Peyer's patch (tissue), 4 donors: Measurements from ENCODE around the gene PRSS36. TPM values are rescaled to one million over a fixed set of nuclear protein-coding genes. Genes with fewer than 3 reads are reported as not detected.
A peak's percentile ranks its signal among the peaks of the same experiment; 100 is the strongest.

ENCODE experiments used
- DNase-seq, 3 donors: peaks; one replicate each; pipeline ENCODE4 v3.0.0-alpha.2; 2017 to 2019
- H3K27ac ChIP-seq, 4 donors: fragments of 200-600 bp; sonication (generic); one replicate each; pipeline ENCODE4 v1.5.1; 2016 to 2019
- H3K27me3 ChIP-seq, 2 donors: fragments of 200-600 bp; sonication (generic); one replicate each; pipeline ENCODE4 v1.5.1; 2019
- H3K36me3 ChIP-seq, 3 donors: fragments of 200-600 bp; sonication (generic); one replicate each; pipeline ENCODE4 v1.5.1; 2016 to 2019
- H3K4me1 ChIP-seq, 4 donors: fragments of 200-600 bp; sonication (generic); one replicate each; pipeline ENCODE4 v1.5.1; 2016 to 2019
- H3K4me3 ChIP-seq, 4 donors: fragments of 200-600 bp; sonication (generic); 1 replicate in 3 of 4; 2 replicates in 1 of 4; pipeline ENCODE4 v1.5.1; 2016 to 2019; ENCODE audit warnings: mild to moderate bottlenecking in 1 of 4
- H3K9me3 ChIP-seq, 4 donors: fragments of 200-600 bp; sonication (generic); one replicate each; pipeline ENCODE4 v1.5.1; 2016 to 2019; ENCODE audit warnings: mild to moderate bottlenecking in 1 of 4
- CTCF ChIP-seq, 6 experiments: fragments of 450-650 bp in 4 of 6; fragments of 200-600 bp in 2 of 6; sonication (generic) in 1 of 6; IDR thresholded peaks; one replicate each; pipeline ENCODE4 v1.5.1; 2017 to 2019; ENCODE audit warnings: antibody characterized with exemption in 6 of 6, mild to moderate bottlenecking in 3 of 6, moderate library complexity in 1 of 6
- POLR2A ChIP-seq, 2 donors: fragments of 450-650 bp; IDR thresholded peaks; one replicate each; pipeline ENCODE4 v1.5.1; 2017; ENCODE audit warnings: antibody characterized with exemption in 2 of 2, mild to moderate bottlenecking in 2 of 2, moderate library complexity in 2 of 2
- total RNA-seq, 4 donors: library from RNA; depleted of rRNA; stranded (reverse); fragments of >200 nt; gene quantifications; one replicate each; pipeline ENCODE4 v1.1.0, GENCODE V29; 2016

Gene PRSS36
- total RNA-seq, 4 donors from 2014 or later = 26.1 to 31.3 (median 28.2) TPM; not detected in 1

- TF ChIP-seq POLR2A (IDR thresholded peaks at IDR 0.05) (no peak), CTCF (IDR thresholded peaks at IDR 0.05) (no peak)
- no peak overlapping the region for H3K4me3 ChIP-seq
- peak in 1 of 3 donors; percentile 47 for DNase-seq
Observed at GRCh38 chr16:31099860-31100638, 49.8 kb downstream of the PRSS36 start.

GRCh38 chr16:31094424-31095120, 55.3 kb downstream of the PRSS36 start, which contains the start of gene VKORC1:
TSS of gene VKORC1 (minus strand) at chr16:31094797. CDS start at chr16:31094729, 68 bp downstream.
- no peaks in the 10 kb centered on the region for H3K9me3 ChIP-seq
- TF ChIP-seq POLR2A (IDR thresholded peaks at IDR 0.05) (peak; percentile 74 to 91), CTCF (IDR thresholded peaks at IDR 0.05) (peak in 2 of 6 experiments; percentile 20 to 26)
- peak within 1 kb of the TSS; percentile 70 to 79 (median 74) for H3K4me3 ChIP-seq
- peak within 1 kb of the TSS; percentile 85 to 91 (median 88) for H3K27ac ChIP-seq
- DNase-seq = peak; percentile 89 to 97 (median 96)
- peaks cover 0 to 19% (median 0%) of the 10 kb centered on the region in 3 donors for H3K36me3 ChIP-seq
- H3K27me3 ChIP-seq = no peaks in the 10 kb centered on the region
- H3K4me1 ChIP-seq = peaks cover 0 to 19% (median 13%) of the 10 kb centered on the region in 4 donors

More at GRCh38 chr16:31099860-31100638, 49.8 kb downstream of the PRSS36 start:
- H3K27me3 ChIP-seq = no peaks in the 10 kb centered on the region
- H3K36me3 ChIP-seq = no peaks in the 10 kb centered on the region
- peaks cover 0 to 12% (median 7%) of the 10 kb centered on the region in 4 donors for H3K4me1 ChIP-seq
- no peaks in the 10 kb centered on the region for H3K9me3 ChIP-seq
- H3K27ac ChIP-seq = no peak overlapping the region

- Histone ChIP-seq H3K4me3 (peak overlapping the region; percentile 70 to 79 (median 74)), H3K4me1 (peaks cover 0 to 19% (median 13%) of the 10 kb centered on the region in 4 donors), H3K27ac (peak overlapping the region; percentile 85 to 91 (median 88)), H3K27me3 (no peaks in the 10 kb centered on the region), H3K9me3 (no peaks in the 10 kb centered on the region), H3K36me3 (peaks cover 0 to 24% (median 0%) of the 10 kb centered on the region in 3 donors)
- DNase-seq = peak in 1 of 3 donors; percentile 51
- TF ChIP-seq CTCF (IDR thresholded peaks at IDR 0.05) = no peak
- TF ChIP-seq POLR2A (IDR thresholded peaks at IDR 0.05) = no peak
Observed at GRCh38 chr16:31094088-31094423, 55.8 kb downstream of the PRSS36 start.

GRCh38 chr16:31093132-31093703, 56.6 kb downstream of the PRSS36 start:
- DNase-seq = peak in 2 of 3 donors; percentile 71 to 81
- peak overlapping the region in 2 of 4 donors; percentile 70 to 71 for H3K4me3 ChIP-seq
- TF ChIP-seq CTCF (IDR thresholded peaks at IDR 0.05) (no peak), POLR2A (IDR thresholded peaks at IDR 0.05) (peak in 1 of 2 donors; percentile 52)
- peaks cover 0 to 31% (median 0%) of the 10 kb centered on the region in 3 donors for H3K36me3 ChIP-seq
- no peaks in the 10 kb centered on the region for H3K9me3 ChIP-seq
- H3K27ac ChIP-seq = peak overlapping the region in 1 of 4 donors; percentile 67
- peaks cover 0 to 19% (median 13%) of the 10 kb centered on the region in 4 donors for H3K4me1 ChIP-seq
- no peaks in the 10 kb centered on the region for H3K27me3 ChIP-seq

DNA sequence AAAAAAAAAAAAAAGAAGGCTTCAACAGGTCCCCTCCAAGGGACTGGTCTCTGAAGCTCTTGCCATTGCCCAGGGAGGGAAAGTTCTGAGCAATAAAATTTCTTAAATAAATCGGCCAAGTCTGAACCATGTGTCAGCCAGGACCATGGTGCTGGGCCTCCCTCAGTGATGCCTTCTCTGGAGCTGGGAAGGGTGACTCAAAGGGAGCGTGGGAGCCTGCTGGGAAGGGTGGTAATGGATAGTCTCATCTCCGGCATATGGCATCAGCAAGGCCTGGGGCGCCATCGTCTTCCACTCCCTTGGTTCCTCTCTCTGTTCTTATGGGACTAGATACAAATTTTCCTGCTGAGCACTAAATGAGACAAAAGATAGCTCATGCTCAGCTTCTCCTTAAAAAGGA, 57.5 kb downstream of the PRSS36 start:
- H3K9me3 ChIP-seq = no peaks in the 10 kb centered on the region
- no peaks in the 10 kb centered on the region for H3K27me3 ChIP-seq
- H3K4me1 ChIP-seq = peaks cover 0 to 19% (median 13%) of the 10 kb centered on the region in 4 donors
- DNase-seq = no peak
- peaks cover 0 to 31% (median 0%) of the 10 kb centered on the region in 3 donors for H3K36me3 ChIP-seq
- H3K4me3 ChIP-seq = no peak overlapping the region
- no peak overlapping the region for H3K27ac ChIP-seq
- TF ChIP-seq CTCF (IDR thresholded peaks at IDR 0.05) (no peak), POLR2A (IDR thresholded peaks at IDR 0.05) (no peak)
